HG03064 (cell line): ENCODE data around the gene KCNQ5.
A peak's percentile ranks its signal among the peaks of the same experiment; 100 is the strongest.

Experiments
- ATAC-seq: cut with Tn5 transposase; IDR thresholded peaks from one replicate; pipeline ENCODE4 v1.9.1; 2021; ENCODE audit warnings: low read depth; ENCODE audit not compliant: unreplicated experiment

KCNQ5 gene

GRCh38 chr6:72674842-72675241 is 53.0 kb downstream of the KCNQ5 start:
- no peak for ATAC-seq

GRCh38 chr6:72675396-72675795 is 53.5 kb downstream of the KCNQ5 start:
- ATAC-seq = no peak

- no peak for ATAC-seq
These were observed 55.1 kb downstream of the KCNQ5 start for GRCh38 chr6:72676995-72677394.

GRCh38 chr6:72677740-72678139 is 55.9 kb downstream of the KCNQ5 start:
- no peak for ATAC-seq

GRCh38 chr6:72683797-72684196 is 61.9 kb downstream of the KCNQ5 start:
- ATAC-seq = peak; percentile 84

GRCh38 chr6:72689107-72689954 is 67.5 kb downstream of the KCNQ5 start:
- peak; percentile 88 for ATAC-seq

GRCh38 chr6:72691249-72691648 is 69.4 kb downstream of the KCNQ5 start:
- no peak for ATAC-seq

- ATAC-seq = no peak
These were observed 74.2 kb downstream of the KCNQ5 start for GRCh38 chr6:72696055-72696454.

GRCh38 chr6:72699159-72699558 is 77.3 kb downstream of the KCNQ5 start:
- ATAC-seq = no peak

- ATAC-seq = no peak
These were observed 80.6 kb downstream of the KCNQ5 start for GRCh38 chr6:72702421-72702820.

GRCh38 chr6:72703093-72703492 is 81.2 kb downstream of the KCNQ5 start:
- ATAC-seq = no peak

GRCh38 chr6:72704979-72705378 is 83.1 kb downstream of the KCNQ5 start:
- no peak for ATAC-seq

GRCh38 chr6:72709431-72709830 is 87.6 kb downstream of the KCNQ5 start:
- ATAC-seq = no peak

GRCh38 chr6:72711731-72712130 is 89.9 kb downstream of the KCNQ5 start:
- ATAC-seq = no peak

- ATAC-seq = no peak
These were observed 91.0 kb downstream of the KCNQ5 start for GRCh38 chr6:72712910-72713309.

GRCh38 chr6:72715119-72715518 is 93.3 kb downstream of the KCNQ5 start:
- no peak for ATAC-seq

- no peak for ATAC-seq
These were observed 95.1 kb downstream of the KCNQ5 start for GRCh38 chr6:72716916-72717315.

GRCh38 chr6:72720464-72720863 is 98.6 kb downstream of the KCNQ5 start:
- no peak for ATAC-seq

- no peak for ATAC-seq
These were observed 99.5 kb downstream of the KCNQ5 start for GRCh38 chr6:72721346-72721745.

GRCh38 chr6:72724545-72724944 is 102.7 kb downstream of the KCNQ5 start:
- peak; percentile 83 for ATAC-seq

- ATAC-seq = no peak
These were observed 107.0 kb downstream of the KCNQ5 start for GRCh38 chr6:72728706-72729343.

GRCh38 chr6:72733045-72733444 is 111.2 kb downstream of the KCNQ5 start:
- ATAC-seq = no peak
